Thoracic aorta (tissue), 2 donors: Measurements from ENCODE around the gene CIC. TPM values are rescaled to one million over a fixed set of nuclear protein-coding genes. Genes with fewer than 3 reads are reported as not detected.

Experiments
- ATAC-seq: fragments of 150-250 bp; one replicate; pipeline ENCODE4 v1.8.0; 2017; ENCODE audit warnings: low read depth; ENCODE audit not compliant: insufficient number of reproducible peaks, low FRiP score
- DNase-seq: peaks from one replicate; pipeline ENCODE4 v3.0.0-alpha.2; 2020; ENCODE audit warnings: low spot score
- H3K27ac ChIP-seq, 2 donors: fragments of 200-600 bp; sonication (generic); 1 replicate in 1 of 2; 2 replicates in 1 of 2; pipeline ENCODE4 v1.5.1; 2016; ENCODE audit warnings: mild to moderate bottlenecking in 2 of 2, moderate library complexity in 2 of 2
- H3K27me3 ChIP-seq: fragments of 200-600 bp; sonication (generic); replicated peaks from 2 replicates; pipeline ENCODE4 v1.6.0; 2016; ENCODE audit warnings: mild to moderate bottlenecking; ENCODE audit not compliant: insufficient read depth
- H3K36me3 ChIP-seq: fragments of 200-600 bp; sonication (generic); one replicate; pipeline ENCODE4 v1.5.1; 2016
- H3K4me1 ChIP-seq, 2 donors: fragments of 200-600 bp; sonication (generic); 1 replicate in 1 of 2; 2 replicates in 1 of 2; pipeline versions ENCODE4 v1.5.1 to v1.6.0; 2016; ENCODE audit warnings: low read depth in 2 of 2, mild to moderate bottlenecking in 1 of 2; ENCODE audit not compliant: control insufficient read depth in 1 of 2
- H3K4me3 ChIP-seq: fragments of 200-600 bp; sonication (generic); 2 replicates; pipeline ENCODE4 v1.5.1; 2016; ENCODE audit warnings: mild to moderate bottlenecking
- H3K9me3 ChIP-seq: fragments of 200-600 bp; sonication (generic); 2 replicates; pipeline ENCODE4 v1.5.1; 2016
- CTCF ChIP-seq: fragments of 200-600 bp; sonication (generic); IDR thresholded peaks from one replicate; pipeline ENCODE4 v1.5.1; 2019; ENCODE audit warnings: antibody characterized with exemption
- total RNA-seq, 2 donors: library from RNA; depleted of rRNA; stranded (reverse); fragments of >200 nt; gene quantifications; one replicate each; pipeline versions ENCODE4 v1.1.0 to v1.2.3, GENCODE V29; 2016

Gene CIC
- total RNA-seq, 2 donors from 2014 or later = 57.1 to 112 TPM

DNA sequence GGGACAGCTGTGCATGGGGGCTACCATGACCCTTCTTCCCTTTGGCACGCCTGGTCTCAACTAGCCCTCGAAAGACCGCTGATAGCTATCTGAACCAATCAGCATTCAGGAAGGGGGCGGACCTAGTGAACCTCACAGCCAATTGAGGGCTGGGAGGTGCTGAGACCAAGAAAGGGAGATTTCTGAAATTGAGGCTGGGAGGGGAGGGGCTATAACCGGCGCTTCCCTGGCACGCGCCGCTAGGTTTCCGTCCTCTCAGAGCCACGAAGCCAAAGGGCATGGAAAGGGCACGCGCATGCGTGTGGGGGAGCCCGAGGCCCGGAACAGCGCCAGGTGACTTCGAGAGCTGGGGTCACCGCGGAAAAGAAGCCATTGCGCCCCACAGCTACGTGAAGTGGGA lies 37.6 kb downstream of the CIC start:
- H3K27me3 ChIP-seq = no peaks in the 10 kb centered on the region
- ATAC-seq = no peak
- no peaks in the 10 kb centered on the region for H3K9me3 ChIP-seq
- H3K36me3 ChIP-seq = no peaks in the 10 kb centered on the region
- H3K4me3 ChIP-seq = no peak overlapping the region
- no peak for TF ChIP-seq CTCF
- no peak for DNase-seq
- H3K4me1 ChIP-seq = peaks cover 5 to 7% of the 10 kb centered on the region in 2 donors
- no peak overlapping the region for H3K27ac ChIP-seq

GRCh38 chr19:42309686-42310085 lies 40.6 kb downstream of the CIC start:
- Histone ChIP-seq H3K4me3 (no peak overlapping the region), H3K27me3 (no peaks in the 10 kb centered on the region), H3K36me3 (no peaks in the 10 kb centered on the region), H3K9me3 (no peaks in the 10 kb centered on the region), H3K4me1 (peaks cover 2 to 9% of the 10 kb centered on the region in 2 donors), H3K27ac (no peak overlapping the region)
- DNase-seq (no peak), ATAC-seq (no peak)
- TF ChIP-seq CTCF = no peak

DNA sequence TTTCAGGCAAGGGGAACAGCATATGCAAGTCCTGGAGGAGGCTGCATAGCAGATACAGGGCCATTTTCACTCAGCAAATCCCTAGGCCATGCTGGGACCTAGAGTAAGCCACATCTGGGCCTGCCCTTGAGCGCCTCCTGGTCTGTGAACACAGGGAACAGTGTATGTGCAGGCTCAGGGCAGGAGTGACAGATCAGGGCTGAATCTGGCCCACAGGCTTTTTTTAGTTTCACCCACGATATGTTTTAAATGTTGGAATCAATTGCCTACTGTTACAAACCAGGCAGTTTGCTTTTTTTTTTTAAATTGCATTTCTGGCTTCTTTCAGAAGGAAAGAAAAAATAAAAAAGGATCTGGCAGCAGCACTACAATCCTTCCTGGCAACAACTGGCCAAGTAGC lies 42.6 kb downstream of the CIC start:
- Histone ChIP-seq H3K4me3 (no peak overlapping the region), H3K4me1 (peaks cover 2 to 9% of the 10 kb centered on the region in 2 donors), H3K9me3 (no peaks in the 10 kb centered on the region), H3K36me3 (no peaks in the 10 kb centered on the region), H3K27ac (no peak overlapping the region), H3K27me3 (no peaks in the 10 kb centered on the region)
- no peak for ATAC-seq
- TF ChIP-seq CTCF = no peak
- DNase-seq = no peak

GRCh38 chr19:42312370-42312769 lies 43.3 kb downstream of the CIC start:
- no peaks in the 10 kb centered on the region for H3K36me3 ChIP-seq
- TF ChIP-seq CTCF = no peak
- no peak overlapping the region for H3K4me3 ChIP-seq
- no peak overlapping the region for H3K27ac ChIP-seq
- peaks cover 2 to 9% of the 10 kb centered on the region in 2 donors for H3K4me1 ChIP-seq
- DNase-seq = no peak
- no peak for ATAC-seq
- no peaks in the 10 kb centered on the region for H3K27me3 ChIP-seq
- H3K9me3 ChIP-seq = no peaks in the 10 kb centered on the region

- ATAC-seq = no peak
- H3K27ac ChIP-seq = no peak within 1 kb of the TSS
- DNase-seq = no peak
- no peak for TF ChIP-seq CTCF
- H3K27me3 ChIP-seq = no peaks in the 10 kb centered on the region
- peaks cover 2 to 9% of the 10 kb centered on the region in 2 donors for H3K4me1 ChIP-seq
- no peaks in the 10 kb centered on the region for H3K9me3 ChIP-seq
- peak within 1 kb of the TSS; percentile 60 for H3K4me3 ChIP-seq
- H3K36me3 ChIP-seq = no peaks in the 10 kb centered on the region
These were observed 44.2 kb downstream of the CIC start, which contains the start of gene TMEM145 for GRCh38 chr19:42313096-42313839. TMEM145 (plus strand) TSS chr19:42313309; CDS start chr19:42313377, 68 bp downstream.
